ENCODE measurements around the gene C19orf53.
"Not testable (repeated sequence)": the region's sequence is repeated elsewhere in the genome, so short reads cannot be mapped to it uniquely, and the experiment has no call there.

C19orf53 gene

GRCh38 chr19:13764101-13764807 lies 10.0 kb upstream of the C19orf53 start, which contains the start of gene MRI1:
MRI1 (plus strand) TSS chr19:13764522; CDS start chr19:13764589, 67 bp downstream.
- peak; percentile 68 for DNase-seq

DNA sequence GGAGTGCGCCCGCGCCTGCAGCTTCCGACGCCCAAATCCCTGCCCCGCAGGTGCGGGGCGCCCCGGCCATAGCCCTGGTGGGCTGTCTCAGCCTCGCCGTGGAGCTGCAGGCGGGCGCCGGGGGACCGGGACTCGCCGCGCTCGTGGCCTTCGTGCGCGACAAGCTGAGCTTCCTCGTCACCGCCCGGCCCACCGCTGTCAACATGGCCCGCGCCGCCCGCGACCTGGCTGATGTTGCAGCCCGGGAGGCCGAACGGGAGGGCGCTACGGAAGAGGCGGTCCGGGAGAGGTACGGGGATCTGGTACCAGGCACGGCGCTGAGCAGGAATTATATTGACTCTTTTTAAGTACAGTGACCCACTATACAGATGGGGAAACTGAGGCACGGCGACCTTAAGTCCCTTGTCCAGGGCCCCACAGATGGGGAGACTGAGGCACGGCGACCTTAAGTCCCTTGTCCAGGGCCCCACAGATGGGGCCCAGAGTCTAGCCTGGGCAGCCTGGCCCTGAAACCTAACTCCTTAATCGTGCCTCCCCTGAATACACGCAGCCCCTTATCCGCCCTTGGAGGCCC lies 9.3 kb upstream of the C19orf53 start:
- DNase-seq: peak; percentile 25

- DNase-seq: no peak
Observed at GRCh38 chr19:13765395-13766094, 8.7 kb upstream of the C19orf53 start.

DNA sequence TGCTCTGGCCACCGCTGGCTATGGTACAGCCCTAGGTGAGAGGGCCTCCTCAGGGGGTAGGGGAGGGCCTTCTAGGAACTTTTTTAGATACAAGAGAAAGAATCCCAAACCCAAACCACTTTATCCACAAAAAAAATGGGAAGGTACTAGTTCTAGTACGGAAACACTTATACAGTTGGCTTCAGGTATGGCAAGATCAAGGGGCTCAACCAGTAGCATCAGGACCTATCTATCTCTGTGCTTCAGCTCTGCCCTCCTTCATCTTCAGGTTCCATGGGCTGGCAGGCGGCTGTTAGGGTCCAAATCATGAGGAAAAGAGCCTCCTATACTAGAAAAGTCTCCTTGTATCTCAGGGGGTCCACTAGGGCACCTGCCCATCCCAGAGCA lies 8.2 kb upstream of the C19orf53 start:
- no peak for DNase-seq

GRCh38 chr19:13768510-13768909 lies 5.7 kb upstream of the C19orf53 start:
- DNase-seq: no peak

GRCh38 chr19:13770013-13770635 lies 4.1 kb upstream of the C19orf53 start:
- no peak for DNase-seq

DNA sequence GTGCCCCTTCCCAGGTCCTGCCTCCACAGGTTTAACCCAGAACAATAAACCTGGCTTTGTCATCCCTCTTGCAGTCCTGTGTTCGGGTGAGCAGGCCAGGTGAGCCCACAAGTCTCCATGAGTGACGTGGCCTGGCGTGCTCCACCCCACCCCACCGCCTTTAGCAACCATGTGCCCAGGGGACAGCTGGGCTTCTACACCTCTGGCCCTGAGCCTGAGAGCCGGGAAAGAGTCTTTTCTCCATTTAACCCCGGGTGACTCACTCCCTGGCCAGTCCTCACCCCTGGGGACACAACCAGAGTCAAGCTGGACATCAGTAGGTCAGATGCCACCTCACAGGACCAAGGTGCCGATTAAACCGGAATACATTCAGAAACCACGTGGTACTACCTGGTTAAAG lies 4.1 kb downstream of the C19orf53 start:
- no peak for DNase-seq

- no peak for DNase-seq
Observed at GRCh38 chr19:13778847-13779246, 4.6 kb downstream of the C19orf53 start.

- DNase-seq: not testable (repeated sequence)
Observed at GRCh38 chr19:13779794-13780193, 5.5 kb downstream of the C19orf53 start.

DNA sequence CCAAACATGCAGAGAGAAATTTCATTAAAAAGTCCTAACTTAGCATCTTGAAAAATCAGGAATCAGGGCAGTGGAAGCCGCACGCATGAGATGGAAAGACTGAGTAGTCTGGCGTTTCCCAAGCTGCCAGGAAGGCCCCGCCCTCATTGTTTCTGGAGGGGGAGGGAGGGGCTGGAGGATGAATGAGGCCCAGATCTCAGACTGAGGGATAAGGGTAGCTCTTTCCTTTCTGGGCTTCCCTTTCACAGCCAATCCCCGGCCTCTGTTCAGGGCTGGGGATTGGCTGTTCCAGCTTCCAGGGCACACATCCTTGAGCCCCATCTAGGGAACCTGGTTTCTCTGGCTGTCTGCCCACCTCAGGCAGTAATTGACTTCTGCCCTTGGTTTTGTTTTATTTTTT lies 7.3 kb downstream of the C19orf53 start:
- DNase-seq: no peak

DNA sequence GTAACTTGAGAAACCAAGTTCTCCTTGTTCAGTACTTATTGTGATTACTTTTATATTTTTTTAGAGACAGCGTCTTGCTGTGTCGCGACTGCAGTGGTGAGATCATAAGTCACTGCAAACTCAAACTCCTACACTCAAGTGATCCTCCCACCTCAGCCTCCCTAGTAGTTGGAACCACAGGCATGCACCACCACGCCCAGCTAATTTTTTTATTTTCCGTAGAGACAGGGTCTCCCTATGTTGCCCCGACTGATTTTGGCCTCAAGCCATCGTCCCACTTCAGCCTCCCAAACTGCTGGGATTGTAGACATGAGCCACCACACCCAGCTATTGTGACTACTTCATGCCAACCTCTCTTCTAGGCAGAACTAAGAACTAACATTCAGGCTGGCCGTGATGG lies 8.3 kb downstream of the C19orf53 start:
- DNase-seq: no peak

DNA sequence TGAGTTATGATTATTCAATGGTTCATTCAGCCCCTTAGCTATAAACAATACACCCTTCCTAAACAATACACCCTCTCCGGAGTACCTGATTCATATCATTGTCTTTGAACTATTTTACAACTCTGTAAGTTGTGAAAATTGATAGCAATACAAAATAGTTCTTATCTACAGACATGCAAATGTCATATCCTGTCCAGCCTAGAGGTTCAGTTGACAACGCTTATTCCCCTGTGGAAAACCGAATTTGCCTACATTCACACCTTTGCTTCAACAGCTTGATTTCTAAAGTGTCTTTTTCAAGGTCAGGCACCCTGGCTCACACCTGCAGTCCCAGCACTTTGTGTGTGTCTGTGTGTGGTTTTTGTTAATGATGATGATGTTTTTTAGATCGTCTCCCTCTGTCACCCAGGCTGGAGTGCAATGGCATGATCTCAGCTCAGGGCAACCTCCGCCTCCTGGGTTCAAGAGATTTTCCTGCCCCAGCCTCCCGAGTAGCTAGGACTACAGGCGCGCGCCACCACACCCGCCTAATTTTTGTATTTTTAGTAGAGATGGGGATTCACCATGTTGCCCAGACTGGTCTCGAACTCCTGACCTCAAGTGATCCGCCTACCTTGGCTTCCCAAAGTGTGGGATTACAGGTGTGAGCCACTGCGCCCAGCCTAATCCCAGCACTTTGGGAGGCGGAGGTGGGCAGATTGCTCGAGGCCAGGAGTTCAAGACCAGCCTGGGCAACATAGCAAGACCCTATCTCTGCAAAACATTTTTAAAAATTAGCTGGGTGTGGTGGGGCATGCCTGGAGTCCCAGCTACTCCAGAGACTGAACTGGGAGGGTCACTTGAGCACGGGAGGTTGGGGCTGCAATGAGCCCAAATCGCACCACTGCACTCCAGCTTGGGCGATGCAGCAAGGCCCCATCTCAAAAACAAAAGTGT lies 9.6 kb downstream of the C19orf53 start:
- DNase-seq: no peak

GRCh38 chr19:13784731-13785452 lies 10.6 kb downstream of the C19orf53 start:
- DNase-seq: peak; percentile 76

DNA sequence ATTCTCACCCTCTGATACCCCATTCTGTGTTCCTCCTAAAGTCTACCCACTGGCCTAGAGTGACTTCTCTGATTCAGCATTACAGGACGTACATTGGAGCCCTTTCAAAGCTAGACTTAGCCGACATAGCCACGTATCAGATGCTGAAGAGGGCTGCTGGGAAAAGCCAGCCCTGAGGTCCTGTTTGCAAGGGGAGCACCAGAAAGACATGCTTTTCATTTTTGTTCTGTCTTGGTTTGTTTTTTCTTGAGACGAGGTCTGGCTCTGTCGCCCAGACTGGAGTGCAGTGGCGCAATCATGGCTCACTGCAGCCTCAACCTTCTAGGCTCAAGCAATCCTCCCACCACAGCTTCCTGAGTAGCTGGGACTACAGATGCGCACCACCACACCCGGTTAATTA lies 14.7 kb downstream of the C19orf53 start:
- peak; percentile 60 for DNase-seq

DNA sequence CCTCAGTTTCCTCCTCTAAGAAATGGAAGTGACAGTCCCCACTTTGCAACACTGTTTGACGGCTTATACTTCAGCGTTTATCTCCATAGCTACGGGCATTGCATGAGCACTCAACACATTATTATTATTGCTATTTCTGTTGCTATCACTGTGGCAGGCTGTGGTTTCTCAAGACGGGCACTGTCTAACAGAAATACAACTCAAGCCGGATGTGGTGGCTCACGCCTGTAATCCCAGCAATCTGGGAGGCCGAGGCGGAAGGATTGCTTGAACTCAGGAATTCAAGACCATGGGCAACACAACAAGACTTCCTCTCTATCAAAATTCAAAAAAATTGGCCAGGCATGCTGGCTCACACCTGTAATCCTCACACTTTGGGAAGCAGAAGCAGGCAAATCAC lies 16.1 kb downstream of the C19orf53 start:
- peak; percentile 76 for DNase-seq

DNA sequence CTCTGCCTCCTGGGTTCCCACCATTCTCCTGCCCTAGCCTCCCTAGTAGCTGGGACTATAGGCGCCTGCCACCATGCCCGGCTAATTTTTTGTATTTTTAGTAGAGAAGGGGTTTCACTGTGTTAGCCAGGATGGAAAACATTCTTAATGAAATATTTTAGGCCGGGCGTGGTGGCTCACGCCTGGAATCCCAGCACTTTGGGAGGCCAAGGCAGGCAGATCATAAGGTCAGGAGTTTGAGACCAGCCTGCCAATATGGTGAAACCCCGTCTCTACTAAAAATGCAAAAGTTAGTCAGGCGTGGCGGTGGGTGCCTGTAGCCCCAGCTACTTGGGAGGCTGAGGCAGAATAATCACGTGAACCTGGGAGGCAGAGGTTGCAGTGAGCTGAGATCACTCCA lies 19.1 kb downstream of the C19orf53 start:
- not testable (repeated sequence) for DNase-seq

DNA sequence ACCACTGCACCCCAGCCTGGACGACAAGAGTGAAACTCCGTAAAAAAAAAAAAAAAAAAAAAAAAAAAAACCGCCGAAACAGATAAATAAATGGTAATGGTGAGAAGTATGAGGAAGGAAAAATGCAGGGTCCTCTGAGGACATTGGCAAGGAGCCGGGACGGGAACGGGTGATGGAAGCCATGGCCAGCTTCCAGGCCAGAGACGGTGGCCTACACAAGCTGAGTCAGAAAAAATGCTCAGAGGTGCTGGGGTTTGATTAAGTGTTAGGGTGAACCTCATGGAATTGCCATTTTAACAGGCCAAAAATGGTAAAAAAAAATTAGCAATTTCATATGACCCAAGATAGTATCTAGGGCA lies 20.1 kb downstream of the C19orf53 start:
- no peak for DNase-seq

- peak; percentile 97 for DNase-seq
Observed at GRCh38 chr19:13794757-13795589, 20.7 kb downstream of the C19orf53 start, which contains the start of gene ZSWIM4. ZSWIM4 (plus strand) TSS chr19:13795443; CDS start chr19:13795649, 206 bp downstream.

DNA sequence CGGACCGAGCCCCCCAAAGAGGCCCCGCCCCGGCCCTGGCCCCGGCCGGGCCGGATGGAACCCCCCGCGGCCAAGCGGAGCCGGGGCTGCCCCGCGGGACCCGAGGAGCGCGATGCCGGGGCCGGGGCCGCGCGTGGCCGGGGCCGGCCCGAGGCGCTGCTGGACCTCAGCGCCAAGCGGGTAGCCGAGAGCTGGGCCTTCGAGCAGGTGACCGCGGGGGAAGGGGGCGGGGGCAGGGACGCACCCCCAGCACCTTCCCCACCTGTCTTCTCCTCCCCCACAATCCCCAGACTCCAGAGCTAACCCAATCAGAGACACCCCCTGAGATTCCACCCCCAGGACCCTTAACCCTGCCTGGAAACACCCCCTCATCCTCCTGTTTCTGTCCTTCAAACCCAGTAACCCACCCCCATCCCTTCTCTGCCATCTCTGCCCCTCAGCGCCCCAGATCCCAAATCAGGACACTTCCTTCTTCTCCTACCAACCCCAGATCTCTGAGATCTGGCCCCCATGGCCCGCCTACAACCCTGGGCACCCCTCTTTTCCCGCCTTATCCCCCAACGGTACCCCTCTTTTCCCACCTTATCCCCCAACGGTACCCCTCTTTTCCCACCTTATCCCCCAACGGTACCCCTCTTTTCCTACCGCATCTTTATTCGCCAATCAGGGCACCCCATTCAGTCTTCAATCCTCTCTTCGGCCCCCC lies 21.5 kb downstream of the C19orf53 start:
- no peak for DNase-seq
